ENCODE results near the gene AGBL1.

AGBL1 gene

DNA sequence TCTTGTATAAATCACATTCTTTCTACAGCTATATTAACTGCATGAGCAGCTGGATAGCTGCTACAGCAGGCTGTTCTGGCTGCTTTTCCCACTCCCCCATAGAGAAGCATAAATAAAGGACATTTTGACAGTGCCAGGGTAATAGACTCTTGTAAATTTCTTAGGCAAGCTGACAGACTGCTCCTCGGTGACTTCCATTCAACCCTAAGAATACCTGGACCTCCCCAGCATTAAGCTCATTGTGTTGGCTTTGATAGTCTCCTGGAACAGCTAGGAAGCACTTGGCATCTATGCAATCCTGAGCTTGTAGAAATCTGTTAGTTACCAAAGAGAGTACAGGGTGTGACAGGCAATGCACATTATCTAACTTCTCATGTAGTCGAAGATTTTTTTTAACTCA lies 475.4 kb downstream of the AGBL1 start:
- H3K4me3 ChIP-seq (ENCODE audit: low read depth, low read length): no peak overlapping the region

GRCh38 chr15:86555939-86556338 lies 476.3 kb downstream of the AGBL1 start:
- no peak for TF ChIP-seq CTCF (IDR thresholded peaks at IDR 0.05; ENCODE audit: low read depth, low read length)
- no peak overlapping the region for H3K4me3 ChIP-seq (ENCODE audit: low read depth, low read length)

More for the DNA sequence above, 475.4 kb downstream of the AGBL1 start:
- no peak for TF ChIP-seq CTCF (IDR thresholded peaks at IDR 0.05; ENCODE audit: low read depth, low read length)

GRCh38 chr15:86556396-86557017 lies 476.8 kb downstream of the AGBL1 start:
- no peak overlapping the region for H3K4me3 ChIP-seq (ENCODE audit: low read depth, low read length)
- no peak for TF ChIP-seq CTCF (IDR thresholded peaks at IDR 0.05; ENCODE audit: low read depth, low read length)

GRCh38 chr15:86557018-86557550 lies 477.4 kb downstream of the AGBL1 start:
- H3K4me3 ChIP-seq (ENCODE audit: low read depth, low read length): no peak overlapping the region
- TF ChIP-seq CTCF (IDR thresholded peaks at IDR 0.05; ENCODE audit: low read depth, low read length): no peak

- no peak for TF ChIP-seq CTCF (IDR thresholded peaks at IDR 0.05; ENCODE audit: low read depth, low read length)
- no peak overlapping the region for H3K4me3 ChIP-seq (ENCODE audit: low read depth, low read length)
Observed at GRCh38 chr15:86558252-86558651, 478.6 kb downstream of the AGBL1 start.

- no peak overlapping the region for H3K4me3 ChIP-seq (ENCODE audit: low read depth, low read length)
Observed at GRCh38 chr15:86558686-86559085, 479.0 kb downstream of the AGBL1 start.

More at GRCh38 chr15:86558686-86559085, 479.0 kb downstream of the AGBL1 start:
- TF ChIP-seq CTCF (IDR thresholded peaks at IDR 0.05; ENCODE audit: low read depth, low read length): no peak

Data from WI38 (cell line).